COR-L47 (cell line): ENCODE measurements around the gene PAXX.
"Not testable (repeated sequence)": the region's sequence is repeated elsewhere in the genome, so short reads cannot be mapped to it uniquely, and the experiment has no call there.

Source experiments
- DNase-seq: peaks from one replicate; lab custom pipeline; 2025; lab: John Stamatoyannopoulos, UW

The PAXX gene

DNA sequence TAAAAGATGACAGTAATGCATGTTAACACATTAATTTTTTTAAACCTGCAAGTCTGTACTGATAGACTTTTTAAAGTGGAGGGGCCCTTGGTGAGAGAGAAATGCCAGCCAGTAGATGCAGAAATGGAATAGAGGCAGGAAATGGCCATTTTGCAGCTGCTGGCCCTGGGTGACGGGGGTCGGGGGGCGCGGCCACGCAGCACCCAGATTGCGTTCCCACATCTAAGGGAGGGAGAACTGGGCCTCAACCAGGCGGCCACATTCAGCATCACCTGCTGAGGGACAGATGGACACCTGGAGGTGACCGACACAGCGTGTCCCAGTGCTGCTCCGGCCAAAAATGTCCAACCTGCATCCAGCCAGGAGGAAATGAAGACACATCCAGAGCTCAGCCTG, 10.4 kb downstream of the PAXX start:
- DNase-seq, result no peak

DNA sequence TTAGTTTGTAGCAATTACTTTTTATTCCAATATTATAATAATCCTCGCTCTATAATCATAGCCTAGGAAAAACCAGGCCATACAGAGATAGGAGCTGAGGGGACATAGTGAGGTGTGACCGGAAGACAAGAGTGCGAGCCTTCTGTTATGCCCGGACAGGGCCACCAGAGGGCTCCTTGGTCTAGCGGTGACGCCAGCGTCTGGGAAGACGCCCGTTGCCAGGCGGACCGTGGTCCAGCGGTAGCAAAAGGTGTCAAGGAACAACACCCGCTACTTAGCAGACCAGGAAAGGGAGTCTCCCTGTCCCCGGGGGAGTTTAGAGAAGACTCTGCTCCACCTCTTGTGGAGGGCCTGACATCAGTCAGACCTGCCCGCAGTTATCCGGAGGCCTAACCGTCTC, 12.1 kb downstream of the PAXX start:
- DNase-seq, result not testable (repeated sequence)

DNA sequence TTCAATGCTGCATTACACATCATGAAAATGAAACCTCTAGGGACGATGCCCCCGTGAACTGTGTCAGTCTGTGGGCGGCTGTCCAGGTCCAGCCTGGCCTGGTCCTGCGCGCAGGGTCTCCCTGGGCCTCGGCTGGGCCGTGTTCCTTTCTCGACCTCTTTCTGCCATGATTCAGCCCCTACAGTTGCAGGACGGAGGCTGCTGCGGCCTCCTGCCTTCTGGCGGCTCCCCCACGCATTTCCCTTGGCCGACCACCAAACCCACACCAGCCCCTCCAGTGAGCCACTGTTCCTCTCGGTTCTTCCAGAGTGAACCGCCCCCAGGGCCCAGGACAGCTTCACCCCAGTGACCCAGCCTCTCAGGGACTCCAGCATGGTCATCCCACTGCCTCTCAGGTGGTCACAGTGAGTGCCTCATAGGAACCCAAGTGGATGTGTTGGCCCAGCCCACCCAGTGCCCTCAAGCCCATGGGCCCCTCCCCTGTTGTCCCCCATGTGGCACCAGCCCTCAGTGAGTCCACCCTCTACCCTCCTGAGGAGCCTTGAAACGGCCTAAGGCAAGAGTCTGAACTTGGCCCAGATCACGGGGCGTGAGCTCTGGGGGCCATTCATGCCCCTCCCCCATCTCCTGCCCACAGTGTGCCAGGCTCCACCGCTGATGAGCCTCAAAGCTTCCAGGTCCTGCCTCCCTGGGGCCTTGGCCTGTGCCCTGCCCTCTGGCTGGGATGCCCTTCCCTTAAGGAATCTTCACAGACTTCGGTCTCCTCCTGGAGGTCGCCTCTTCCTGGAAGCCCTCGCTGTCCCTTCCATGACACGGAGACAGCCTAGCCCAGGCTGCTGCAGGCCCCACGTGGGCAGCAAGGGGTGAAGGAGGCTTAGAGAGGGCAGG, 14.1 kb downstream of the PAXX start:
- no peak for DNase-seq

DNA sequence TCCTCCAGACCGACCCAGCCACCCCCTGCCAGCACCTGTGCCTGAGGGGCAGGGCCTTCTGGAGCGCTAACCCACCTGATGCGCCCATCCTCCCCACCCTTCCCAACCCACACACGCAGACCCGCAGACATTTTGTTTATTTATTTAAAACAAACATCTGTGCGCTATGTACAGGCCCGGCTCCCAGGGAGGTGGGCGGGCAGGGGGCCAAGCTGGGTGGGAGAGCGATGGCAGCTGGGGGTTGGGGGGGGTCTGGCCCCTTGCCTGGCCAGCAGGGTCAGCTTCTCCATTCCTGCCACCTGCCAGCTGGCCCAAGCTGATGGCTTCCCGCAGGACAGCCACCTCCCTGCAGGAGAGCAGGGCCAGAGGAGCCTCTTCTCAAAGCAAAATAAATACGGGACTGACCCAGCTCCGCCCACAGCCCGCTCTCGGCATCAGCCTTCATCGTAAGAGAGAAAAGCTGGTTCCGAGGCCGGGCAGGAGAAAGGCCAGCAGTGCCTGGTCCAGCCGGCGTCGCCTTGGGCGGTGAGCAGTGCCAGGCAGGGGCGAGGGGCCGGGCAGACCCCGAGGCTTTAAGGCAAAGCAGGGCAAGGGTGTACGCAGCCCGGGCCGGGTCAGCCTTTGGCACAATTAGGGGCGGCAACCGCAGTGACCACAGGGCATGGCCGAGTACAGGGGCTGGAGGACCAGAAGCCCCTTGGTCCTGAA, 15.0 kb downstream of the PAXX start:
- peak; percentile 78 for DNase-seq

DNA sequence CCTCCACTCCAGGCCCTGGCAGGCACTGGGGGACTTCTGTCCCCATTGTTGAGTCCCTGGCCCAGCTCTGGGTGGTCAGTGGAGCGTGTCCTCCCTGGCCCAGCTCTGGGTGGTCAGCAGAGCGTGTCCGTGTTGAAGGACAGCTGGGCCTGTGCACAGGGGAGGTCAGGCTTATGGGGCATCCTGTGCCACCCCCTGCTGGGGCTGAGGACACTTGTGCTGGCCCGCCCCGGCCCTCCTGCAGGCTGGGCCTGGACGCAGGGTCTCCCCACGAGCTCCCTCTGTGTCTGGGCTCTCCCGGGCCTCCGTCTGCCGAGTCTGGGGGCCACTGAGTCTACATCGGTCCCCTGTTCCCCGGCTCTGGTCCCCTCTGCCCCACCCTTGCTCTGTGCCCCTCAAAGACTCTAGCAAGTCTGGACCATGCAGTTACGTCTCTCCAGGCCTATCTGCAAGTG, 15.6 kb downstream of the PAXX start:
- DNase-seq, result no peak

DNA sequence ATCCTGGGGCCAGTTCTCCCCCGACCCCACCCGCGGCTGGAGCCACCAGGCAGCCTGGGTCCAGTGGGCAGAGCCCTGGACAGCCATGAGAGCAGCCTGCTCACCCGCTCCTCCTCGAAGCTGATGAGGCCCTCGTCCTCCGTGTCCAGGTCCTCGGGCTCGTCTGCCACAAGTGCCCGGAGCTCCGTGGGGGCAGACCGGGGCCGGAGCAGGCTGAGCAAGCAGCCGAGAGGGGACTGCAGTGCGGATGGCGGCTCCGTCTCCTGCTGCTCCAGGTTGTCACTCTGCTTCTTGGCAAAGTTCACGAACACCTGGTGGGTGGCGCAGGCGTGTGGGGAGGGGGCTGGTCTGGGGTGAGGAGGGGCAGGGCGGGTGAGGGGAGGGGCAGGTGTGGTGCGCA, 16.1 kb downstream of the PAXX start:
- DNase-seq, result no peak

DNA sequence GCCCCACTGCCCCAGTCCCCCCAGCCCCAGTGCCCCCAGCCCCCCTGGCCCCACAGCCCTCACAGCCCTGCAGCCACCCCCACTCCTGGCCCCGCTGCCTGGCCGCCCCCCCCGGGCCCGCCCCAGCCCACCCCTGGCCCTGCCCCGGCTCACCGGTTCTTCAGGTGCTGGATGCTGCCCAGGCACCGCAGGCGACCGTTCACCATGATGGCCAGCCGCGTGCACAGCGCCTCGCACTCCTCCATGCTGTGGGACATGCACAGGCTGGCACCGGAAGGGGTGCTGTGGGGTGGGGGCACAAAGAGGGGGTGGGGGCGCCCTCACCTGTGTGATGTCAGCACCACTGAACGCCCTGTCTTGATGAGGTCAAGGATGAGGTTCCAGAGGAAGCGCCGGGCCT, 17.0 kb downstream of the PAXX start:
- no peak for DNase-seq

DNA sequence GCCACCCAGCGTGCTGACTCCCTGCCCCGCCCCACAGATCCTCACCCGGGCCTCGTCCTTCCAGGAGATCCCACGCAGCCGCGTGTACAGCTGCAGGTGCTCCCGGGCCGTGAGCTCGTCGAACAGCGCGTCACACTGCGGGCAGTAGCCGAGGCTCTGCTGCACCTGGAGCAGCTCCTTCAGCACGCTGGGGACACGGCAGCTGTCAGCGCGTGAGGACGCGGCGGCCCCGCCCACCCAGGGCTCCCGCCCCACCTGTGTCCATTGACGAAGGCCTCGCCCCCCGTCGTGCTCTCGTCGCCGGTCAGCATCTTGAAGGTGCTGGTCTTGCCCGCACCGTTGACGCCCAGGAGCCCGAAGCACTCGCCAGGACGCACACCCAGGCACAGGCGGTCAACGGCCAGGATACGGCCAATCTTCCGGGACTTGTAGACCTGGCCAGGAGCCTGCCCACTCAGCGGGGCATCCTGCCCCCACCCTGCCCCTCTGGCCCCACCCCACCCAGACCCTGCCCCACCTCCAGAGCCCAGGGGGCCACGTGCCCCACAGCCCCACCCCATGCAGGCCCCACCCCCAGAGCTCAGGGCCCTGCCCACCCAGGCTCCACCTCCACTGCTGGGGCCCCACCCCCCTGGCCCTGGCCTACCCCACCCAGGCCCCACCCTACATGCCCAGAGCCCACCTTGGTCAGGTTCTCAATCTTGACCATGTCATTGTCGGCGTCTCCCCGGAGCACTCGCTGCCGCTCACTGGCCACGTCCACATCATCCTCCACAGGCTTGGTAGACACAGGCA, 17.9 kb downstream of the PAXX start:
- no peak for DNase-seq

DNA sequence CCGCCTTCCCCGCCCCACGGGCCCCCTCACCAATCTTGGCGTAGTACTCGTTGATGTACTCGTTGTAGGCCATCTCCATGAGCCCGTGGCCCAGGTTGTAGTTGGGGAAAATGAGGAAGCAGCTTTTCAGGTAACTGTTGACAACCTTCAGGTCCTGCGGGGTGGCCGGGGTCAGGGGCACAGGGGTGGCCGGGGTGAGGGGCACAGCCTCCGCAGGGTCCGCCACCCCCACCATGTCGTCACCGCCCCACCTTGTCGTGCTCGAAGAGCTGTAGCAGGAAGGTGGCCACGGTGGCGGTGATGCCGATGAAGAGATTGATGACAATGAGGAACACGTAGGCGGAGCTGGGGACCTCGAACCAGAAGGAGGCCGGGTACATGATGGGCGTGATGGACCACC, 18.9 kb downstream of the PAXX start:
- no peak for DNase-seq

DNA sequence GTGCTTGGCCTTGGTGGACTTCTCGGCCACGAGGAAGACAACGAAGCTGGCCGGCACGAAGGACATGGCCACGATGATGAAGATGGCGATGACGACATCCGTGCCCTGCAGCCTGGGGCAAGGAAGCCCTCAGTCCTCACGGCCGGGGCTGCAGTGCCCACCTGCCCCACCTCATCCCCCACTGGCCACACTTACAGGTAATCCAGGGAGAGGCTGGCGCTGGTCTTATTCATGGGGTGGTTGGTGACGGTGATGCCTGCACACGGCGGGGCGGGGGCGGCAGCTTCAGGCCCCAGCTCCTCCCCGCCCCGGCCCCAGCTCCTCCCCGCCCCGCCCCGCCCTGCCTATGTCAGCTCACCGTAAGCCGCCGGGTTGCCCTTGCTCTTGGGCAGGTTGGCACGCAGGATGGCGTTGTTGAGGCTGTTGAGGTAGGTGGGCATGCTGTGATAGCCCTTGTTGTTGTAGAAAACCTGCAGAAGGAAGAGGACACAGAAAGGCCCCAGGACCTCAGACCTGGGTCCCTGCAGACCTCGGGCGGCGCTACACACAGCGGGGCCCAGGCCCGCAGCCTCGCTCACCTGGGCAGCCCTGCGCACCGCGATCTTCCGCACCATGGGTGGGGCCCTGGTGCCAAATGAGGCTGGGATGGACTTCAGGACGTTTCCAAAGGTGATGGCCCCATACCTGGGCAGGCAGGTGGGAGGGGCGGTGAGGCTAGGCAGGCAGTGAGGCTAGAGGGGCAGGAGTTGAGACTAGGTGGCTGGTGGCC, 19.9 kb downstream of the PAXX start:
- no peak for DNase-seq

DNA sequence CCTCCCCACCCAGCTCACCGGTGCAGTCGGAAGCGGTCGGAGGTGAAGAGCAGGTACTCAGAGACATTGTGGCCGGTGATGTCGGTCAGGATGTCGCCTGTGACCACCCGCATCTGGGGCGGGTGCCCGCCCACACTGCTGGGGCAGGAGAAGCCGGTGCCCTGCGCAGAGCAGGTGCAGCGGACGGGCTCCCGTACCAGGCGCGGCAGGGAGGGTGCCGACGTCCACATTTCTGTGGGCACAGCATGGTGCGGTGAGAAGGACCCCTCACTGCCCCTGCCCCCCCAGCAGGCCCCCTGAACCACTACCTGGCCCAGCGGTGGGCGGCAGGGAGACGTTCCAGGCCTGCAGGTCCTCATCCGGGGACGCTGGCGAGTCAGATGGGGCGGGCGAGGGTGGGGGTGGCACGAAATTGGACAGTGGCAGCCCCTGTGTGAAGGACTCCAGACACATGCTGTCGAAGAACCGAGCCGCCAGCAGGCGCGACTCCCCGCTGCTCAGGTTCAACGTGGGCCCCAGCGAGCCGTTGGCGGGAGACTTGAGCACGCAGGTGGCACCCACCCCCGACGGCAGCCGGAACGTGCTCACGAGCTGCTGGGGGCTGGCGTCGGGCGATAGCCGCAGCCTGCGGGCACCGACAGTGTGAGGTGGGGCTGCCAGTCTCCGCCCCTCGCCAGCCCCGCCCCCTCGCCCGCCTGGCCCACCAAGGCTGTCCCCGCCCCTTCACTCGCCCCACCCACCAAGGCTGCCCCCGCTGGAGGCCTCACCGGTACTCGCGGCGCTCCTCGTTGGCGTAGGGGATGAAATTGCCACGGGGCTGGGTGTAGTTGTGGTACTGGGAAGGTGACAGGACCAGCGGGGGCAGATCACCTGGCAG, 20.7 kb downstream of the PAXX start:
- no peak for DNase-seq

DNA sequence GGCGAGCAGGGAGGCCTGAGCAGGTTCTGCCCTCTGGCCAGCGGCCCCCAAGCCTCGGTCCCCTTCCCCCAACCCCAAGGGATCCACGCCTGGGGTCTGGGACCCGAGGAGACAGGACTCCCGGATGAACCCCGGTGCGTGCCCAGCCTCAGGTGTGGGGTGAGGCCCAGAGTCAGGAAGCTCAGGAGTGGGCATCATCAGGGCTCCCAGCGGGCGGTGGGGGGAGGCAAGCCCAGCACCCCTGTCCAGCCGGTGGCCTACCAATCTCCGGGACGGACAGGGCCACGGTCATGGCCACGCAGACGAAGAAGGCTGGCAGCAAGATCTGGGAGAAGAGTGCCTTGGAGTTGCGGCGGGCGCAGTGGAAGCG, 21.3 kb downstream of the PAXX start:
- DNase-seq, result no peak

DNA sequence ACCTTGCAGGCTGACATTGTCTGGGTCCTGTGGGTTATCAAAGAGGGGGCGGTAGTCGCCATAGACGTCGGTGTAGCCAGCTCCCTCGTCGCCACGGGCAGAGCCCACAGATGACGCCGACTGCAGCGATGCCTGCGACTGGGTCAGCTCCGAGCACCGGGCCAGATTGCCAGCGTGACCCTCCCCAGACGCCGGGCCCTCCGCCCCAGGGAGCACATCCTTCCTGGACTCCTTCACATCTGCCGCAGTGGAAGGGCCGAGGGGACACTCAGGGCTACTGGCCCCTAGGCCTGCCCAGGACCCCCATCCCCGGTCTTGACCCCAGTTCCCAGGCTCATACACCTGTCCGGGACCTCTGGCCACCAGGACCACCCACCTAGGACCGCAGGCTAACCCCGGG, 21.9 kb downstream of the PAXX start:
- no peak for DNase-seq

DNA sequence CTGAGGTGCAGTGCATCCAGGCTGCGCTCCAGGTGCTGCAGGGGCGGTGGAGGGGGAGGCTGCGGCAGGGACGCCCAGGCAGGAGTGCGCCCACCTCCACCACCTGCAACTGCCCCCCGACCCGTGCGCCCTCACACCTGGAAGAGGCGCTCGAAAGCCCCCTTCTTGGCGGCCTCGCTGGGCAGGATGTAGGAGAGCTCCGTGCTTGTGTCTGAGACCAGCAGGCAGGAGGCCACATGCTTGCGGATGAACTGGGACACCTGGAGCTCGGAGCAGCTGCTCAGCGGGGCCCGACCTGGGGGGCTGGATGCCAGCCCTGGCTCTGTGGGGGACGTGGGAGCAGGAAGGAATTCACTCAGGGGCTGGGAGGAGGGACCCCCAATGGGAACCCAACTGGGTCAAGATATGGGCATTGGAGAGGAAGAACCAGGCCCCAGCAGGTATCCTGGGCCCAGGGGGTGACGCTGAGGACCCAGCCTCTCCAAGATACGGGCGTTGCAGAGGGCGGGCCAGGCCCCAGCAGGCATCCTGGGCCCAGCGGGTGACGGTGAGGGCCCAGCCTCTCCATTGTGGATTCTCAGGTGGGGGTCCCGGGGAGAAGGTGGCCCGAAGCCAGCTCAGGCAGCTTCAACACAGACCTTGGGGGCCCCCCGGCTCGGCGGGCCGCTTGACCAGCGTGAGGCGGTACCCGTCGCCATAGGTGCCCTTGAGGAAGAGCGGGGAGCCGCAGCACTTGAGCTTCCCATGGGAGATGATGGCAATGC, 22.7 kb downstream of the PAXX start:
- DNase-seq, result no peak

DNA sequence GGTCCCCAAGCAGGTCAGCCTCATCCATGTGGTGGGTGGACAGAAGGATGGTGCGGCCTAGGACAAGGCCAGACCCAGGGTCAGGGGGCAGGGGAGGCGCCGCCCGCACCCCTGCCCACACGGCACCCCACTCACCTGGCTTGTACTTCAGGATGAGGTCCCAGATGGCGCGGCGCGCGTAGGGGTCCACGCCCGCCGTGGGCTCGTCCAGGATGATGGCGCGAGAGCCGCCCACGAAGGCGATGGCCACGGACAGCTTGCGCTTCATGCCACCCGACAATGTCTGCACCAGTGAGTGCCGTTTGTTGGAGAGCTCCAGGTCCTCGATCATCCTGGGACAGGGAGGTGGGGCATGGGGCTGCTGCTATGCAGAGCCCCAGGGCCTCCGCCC, 23.3 kb downstream of the PAXX start:
- DNase-seq, result no peak

DNA sequence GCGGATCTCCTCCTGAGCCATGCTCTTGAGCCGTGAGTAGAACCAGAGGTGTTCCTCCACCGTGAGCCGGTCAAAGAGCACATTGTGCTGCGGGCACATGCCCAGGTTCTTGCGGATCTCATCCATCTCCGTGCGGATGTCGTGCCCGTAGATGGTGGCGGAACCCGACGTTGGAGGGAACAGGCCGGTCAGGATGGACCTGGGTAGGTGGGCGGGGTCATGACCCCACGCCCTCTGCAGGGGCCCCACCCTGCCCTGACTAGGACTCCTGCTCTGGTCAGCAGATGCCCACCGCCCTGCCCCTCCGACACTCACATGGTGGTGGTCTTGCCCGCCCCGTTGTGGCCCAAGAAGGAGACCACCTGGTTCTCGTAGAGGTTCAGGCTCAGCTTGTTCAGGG, 23.8 kb downstream of the PAXX start:
- DNase-seq, result no peak

DNA sequence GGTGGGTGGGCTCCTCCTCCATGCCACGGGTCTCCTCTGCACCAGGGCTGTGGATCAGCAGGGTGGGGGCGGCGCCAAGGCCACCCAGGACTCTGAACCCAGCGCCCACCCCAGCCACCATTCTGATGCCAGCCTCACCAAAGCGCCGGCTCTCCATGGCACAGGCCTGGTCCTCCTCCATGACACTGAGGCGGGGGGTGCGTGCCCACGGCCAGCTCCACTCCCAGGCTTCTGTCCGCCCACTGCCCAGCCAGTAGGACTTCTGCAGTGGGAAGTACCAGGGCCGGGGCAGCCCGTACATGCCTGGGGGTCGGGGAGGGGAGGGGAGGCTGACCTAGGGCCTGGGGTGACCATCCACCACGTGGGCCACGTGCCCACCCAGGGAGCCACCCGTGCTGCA, 24.2 kb downstream of the PAXX start:
- no peak for DNase-seq

DNA sequence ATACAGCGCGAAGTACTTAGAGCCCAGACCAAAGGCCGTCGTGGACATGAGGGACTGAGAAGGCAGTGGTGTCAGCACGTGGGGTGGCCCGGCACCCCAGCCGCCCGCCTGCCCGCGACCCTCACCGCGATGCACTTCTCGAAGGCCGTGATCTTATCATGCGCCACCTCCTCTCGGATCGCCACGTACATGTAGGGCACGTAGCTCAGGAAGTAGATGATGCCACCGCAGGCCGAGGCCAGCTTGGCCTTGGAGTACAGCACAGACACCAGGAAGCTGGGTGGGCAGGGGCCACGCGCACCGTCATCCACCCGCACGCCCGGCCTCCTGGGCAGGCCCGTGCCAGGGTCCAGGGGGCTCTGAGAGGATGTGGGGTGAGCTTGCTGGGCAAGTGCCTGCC, 24.8 kb downstream of the PAXX start:
- no peak for DNase-seq

DNA sequence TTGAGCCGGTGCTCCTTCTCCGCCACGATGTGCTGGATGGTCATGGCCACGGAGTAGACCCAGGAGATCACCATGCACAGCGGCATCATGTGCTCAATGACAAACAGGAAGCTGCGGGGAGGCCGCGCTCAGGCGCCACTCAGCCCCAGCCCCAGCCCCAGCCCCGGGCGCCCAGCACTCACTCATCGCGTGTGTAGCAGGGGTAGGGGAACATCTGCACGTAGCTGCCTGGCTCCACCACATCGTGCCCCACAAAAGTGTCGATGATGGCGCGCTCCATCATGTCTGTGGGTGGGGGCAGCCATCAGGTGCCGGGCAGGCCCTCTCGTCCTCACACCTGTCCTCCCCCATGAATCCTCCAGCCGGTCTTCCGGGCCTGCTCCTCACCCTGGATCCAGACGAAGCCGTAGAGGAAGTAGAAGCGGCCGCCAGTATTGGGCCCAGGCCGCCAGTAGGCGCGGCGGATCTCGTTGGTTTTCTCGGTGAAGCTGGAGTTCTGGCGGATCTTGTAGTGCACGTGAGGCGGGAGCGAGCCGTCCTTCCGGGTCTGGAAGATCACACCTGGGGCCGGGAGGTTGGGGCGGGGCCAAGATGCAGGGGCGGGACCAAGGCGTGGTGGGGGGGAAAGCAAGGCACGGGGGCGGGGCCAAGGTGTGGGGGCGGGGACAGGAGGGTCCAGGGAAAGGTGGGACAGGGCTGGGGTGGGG, 25.7 kb downstream of the PAXX start:
- DNase-seq, result no peak
